ENCODE data around the gene ARPC1A.
"Not testable (repeated sequence)": the region's sequence is repeated elsewhere in the genome, so short reads cannot be mapped to it uniquely, and the experiment has no call there.

Gene ARPC1A

GRCh38 chr7:99386584-99387238 is 61.0 kb downstream of the ARPC1A start:
- in situ Hi-C loops (cut with HindIII; ENCODE audit: low sequenced_read_pairs) = no loop called here

- in situ Hi-C loops (cut with HindIII; ENCODE audit: low sequenced_read_pairs) = not testable (repeated sequence)
Measured at GRCh38 chr7:99387239-99387635, 61.5 kb downstream of the ARPC1A start.

GRCh38 chr7:99387912-99388311 is 62.2 kb downstream of the ARPC1A start:
- in situ Hi-C loops (cut with HindIII; ENCODE audit: low sequenced_read_pairs) = no loop called here

GRCh38 chr7:99389772-99390171 is 64.1 kb downstream of the ARPC1A start:
- in situ Hi-C loops (cut with HindIII; ENCODE audit: low sequenced_read_pairs) = no loop called here

- in situ Hi-C loops (cut with HindIII; ENCODE audit: low sequenced_read_pairs) = no loop called here
Measured at GRCh38 chr7:99390941-99391602, 65.4 kb downstream of the ARPC1A start.

- in situ Hi-C loops (cut with HindIII; ENCODE audit: low sequenced_read_pairs) = no loop called here
Measured at GRCh38 chr7:99392046-99392445, 66.3 kb downstream of the ARPC1A start.

GRCh38 chr7:99392659-99393354 is 67.1 kb downstream of the ARPC1A start:
- in situ Hi-C loops (cut with HindIII; ENCODE audit: low sequenced_read_pairs) = no loop called here

- in situ Hi-C loops (cut with HindIII; ENCODE audit: low sequenced_read_pairs) = no loop called here
Measured at GRCh38 chr7:99393355-99394187, 67.9 kb downstream of the ARPC1A start.

GRCh38 chr7:99394188-99394502 is 68.4 kb downstream of the ARPC1A start:
- in situ Hi-C loops (cut with HindIII; ENCODE audit: low sequenced_read_pairs) = no loop called here

GRCh38 chr7:99395616-99396327 is 70.1 kb downstream of the ARPC1A start:
- in situ Hi-C loops (cut with HindIII; ENCODE audit: low sequenced_read_pairs) = no loop called here

- in situ Hi-C loops (cut with HindIII; ENCODE audit: low sequenced_read_pairs) = no loop called here
Measured at GRCh38 chr7:99396418-99397296, 71.0 kb downstream of the ARPC1A start.

GRCh38 chr7:99397297-99397983 is 71.7 kb downstream of the ARPC1A start:
- in situ Hi-C loops (cut with HindIII; ENCODE audit: low sequenced_read_pairs) = no loop called here

- in situ Hi-C loops (cut with HindIII; ENCODE audit: low sequenced_read_pairs) = no loop called here
Measured at GRCh38 chr7:99398891-99399445, 73.3 kb downstream of the ARPC1A start.

GRCh38 chr7:99399597-99399996 is 73.9 kb downstream of the ARPC1A start:
- in situ Hi-C loops (cut with HindIII; ENCODE audit: low sequenced_read_pairs) = no loop called here

- in situ Hi-C loops (cut with HindIII; ENCODE audit: low sequenced_read_pairs) = loop anchor here (5.0 kb wide), 1 partner anchor 59 kb away; no protein-coding TSS in a partner anchor
Measured at GRCh38 chr7:99402854-99403253, 77.2 kb downstream of the ARPC1A start.

- in situ Hi-C loops (cut with HindIII; ENCODE audit: low sequenced_read_pairs) = loop anchor here (5.0 kb wide), 1 partner anchor 59 kb away; no protein-coding TSS in a partner anchor
Measured at GRCh38 chr7:99403764-99404163, 78.1 kb downstream of the ARPC1A start.

GRCh38 chr7:99404235-99404976 is 78.7 kb downstream of the ARPC1A start:
- in situ Hi-C loops (cut with HindIII; ENCODE audit: low sequenced_read_pairs) = loop anchor here (5.0 kb wide), 1 partner anchor 58 kb away; no protein-coding TSS in a partner anchor

- in situ Hi-C loops (cut with HindIII; ENCODE audit: low sequenced_read_pairs) = loop anchor here (5.0 kb wide), 1 partner anchor 57 kb away; no protein-coding TSS in a partner anchor
Measured at GRCh38 chr7:99404977-99405320, 79.3 kb downstream of the ARPC1A start.
